ENCODE measurements around the gene SHE.
"Not testable (repeated sequence)": the region's sequence is repeated elsewhere in the genome, so short reads cannot be mapped to it uniquely, and the experiment has no call there.

Gene SHE

GRCh38 chr1:154512760-154513159 is 10.5 kb upstream of the SHE start:
- no peak for DNase-seq

GRCh38 chr1:154503898-154504297 is 1.7 kb upstream of the SHE start:
- DNase-seq = no peak

- no peak for DNase-seq
Observed at GRCh38 chr1:154502744-154503115, 518 bp upstream of the SHE start.

GRCh38 chr1:154501423-154502065 is 668 bp downstream of the SHE start:
- DNase-seq = no peak

GRCh38 chr1:154500533-154500932 is 1.7 kb downstream of the SHE start:
- DNase-seq = no peak

- DNase-seq = peak; percentile 53
Observed at GRCh38 chr1:154499446-154499845, 2.8 kb downstream of the SHE start.

- DNase-seq = no peak
Observed at GRCh38 chr1:154497026-154497806, 5.0 kb downstream of the SHE start.

GRCh38 chr1:154496383-154496782 is 5.8 kb downstream of the SHE start:
- DNase-seq = no peak

- DNase-seq = no peak
Observed at GRCh38 chr1:154495496-154496273, 6.5 kb downstream of the SHE start.

GRCh38 chr1:154493276-154493675 is 8.9 kb downstream of the SHE start:
- DNase-seq = no peak

- DNase-seq = no peak
Observed at GRCh38 chr1:154492115-154492514, 10.1 kb downstream of the SHE start.

GRCh38 chr1:154490317-154490716 is 11.9 kb downstream of the SHE start:
- DNase-seq = no peak

GRCh38 chr1:154489695-154490274 is 12.4 kb downstream of the SHE start:
- DNase-seq = no peak

- no peak for DNase-seq
Observed at GRCh38 chr1:154488922-154489321, 13.3 kb downstream of the SHE start.

GRCh38 chr1:154486756-154487155 is 15.5 kb downstream of the SHE start:
- not testable (repeated sequence) for DNase-seq

- no peak for DNase-seq
Observed at GRCh38 chr1:154485910-154486496, 16.2 kb downstream of the SHE start.

GRCh38 chr1:154485106-154485505 is 17.1 kb downstream of the SHE start:
- DNase-seq = no peak

GRCh38 chr1:154483941-154484803 is 18.0 kb downstream of the SHE start:
- no peak for DNase-seq

GRCh38 chr1:154481053-154481452 is 21.2 kb downstream of the SHE start:
- no peak for DNase-seq

- DNase-seq = peak; percentile 87
Observed at GRCh38 chr1:154479764-154480421, 22.3 kb downstream of the SHE start.

GRCh38 chr1:154478639-154479038 is 23.6 kb downstream of the SHE start:
- DNase-seq = no peak

GRCh38 chr1:154478013-154478412 is 24.2 kb downstream of the SHE start:
- no peak for DNase-seq

Measured in activated CD4-positive, alpha-beta T cell treated with anti-CD3 and anti-CD28 coated beads, Interleukin-2, Interleukin-6, amounts not matched to agents 100 ng/mL and 50 ng/mL, durations not matched to agents 16 hours and 8 hours (primary cell).